NCI-H2196 treated with DMSO at 0.1 percent for 48 hours (cell line): Measurements from ENCODE around the gene HDGFL2.

Source experiments
- DNase-seq: peaks from one replicate; lab custom pipeline; 2025; ENCODE audit not compliant: unreplicated experiment; lab: John Stamatoyannopoulos, UW

Gene HDGFL2

DNA sequence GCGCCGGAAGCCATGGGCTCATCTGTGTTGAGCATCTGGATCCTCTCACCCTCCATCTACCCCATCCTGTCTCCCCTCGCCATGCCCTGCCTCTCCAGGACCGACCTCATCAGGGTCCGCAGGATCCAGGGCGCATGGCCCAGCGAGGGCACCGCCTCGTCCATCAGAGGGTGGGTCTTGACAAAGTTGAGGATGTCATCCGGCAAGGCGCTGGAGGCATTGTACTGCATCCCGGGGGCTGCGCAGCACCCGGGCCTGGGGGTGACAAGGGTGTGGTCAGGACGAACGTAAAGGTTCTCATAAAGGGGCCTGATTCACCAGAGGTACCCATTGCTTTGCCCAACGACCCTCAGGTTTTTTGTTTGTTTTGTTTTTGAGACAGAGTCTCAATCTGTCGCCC lies 77.9 kb downstream of the HDGFL2 start:
- DNase-seq = no peak

DNA sequence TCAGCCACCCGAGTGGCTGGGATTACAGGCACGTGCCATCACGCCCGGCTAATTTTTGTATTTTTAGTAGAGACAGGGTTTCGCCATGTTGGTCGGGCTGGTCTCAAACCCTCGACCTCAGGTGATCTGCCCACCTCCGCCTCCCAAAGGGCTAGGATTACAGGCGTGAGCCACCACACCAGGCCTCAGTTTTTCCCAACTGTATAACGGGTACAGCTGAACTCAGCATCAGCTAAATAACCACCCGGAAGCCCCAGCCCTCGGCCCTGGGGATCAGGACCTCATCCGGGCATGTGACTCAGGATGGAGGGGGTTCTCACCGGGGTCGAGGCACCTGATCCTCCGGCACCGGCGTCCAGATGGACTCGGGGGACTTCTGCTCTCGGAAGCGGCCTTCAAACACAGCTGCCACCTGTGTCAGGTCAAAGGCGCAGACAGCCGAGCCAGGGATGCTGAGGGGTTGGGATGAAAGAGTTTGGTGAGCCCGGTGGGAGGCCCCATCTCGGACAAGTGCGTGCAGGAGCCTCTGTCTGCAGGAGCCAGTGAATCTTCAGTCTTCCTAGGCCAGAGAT lies 78.5 kb downstream of the HDGFL2 start:
- no peak for DNase-seq
